H1 (cell line): Measurements from ENCODE around the gene DCUN1D3. TPM values are rescaled to one million over a fixed set of nuclear protein-coding genes. Genes with fewer than 3 reads are reported as not detected.

Experiments
- KDM1A ChIP-seq: fragments of 200-600, 300-600 bp; sonication (generic); IDR thresholded peaks from 2 replicates; pipeline ENCODE4 v1.7.1; 2016; ENCODE audit warnings: mild to moderate bottlenecking, low read length, borderline replicate concordance
- polyA plus RNA-seq, 7 experiments: library from polyadenylated mRNA; depleted of rRNA in 3 of 7; stranded (reverse) in 5 of 7; unstranded in 2 of 7; fragments of >200 nt in 5 of 7; fragments of 200-250 nt in 2 of 7; gene quantifications; 1 replicate in 5 of 7; 2 replicates in 1 of 7; 4 replicates in 1 of 7; pipeline versions ENCODE4 v1.2.1 to v1.2.3, GENCODE V29; 2011 to 2013; ENCODE audit warnings: missing spikeins in 2 of 7, mixed read lengths in 2 of 7
- total RNA-seq: library from RNA; stranded (reverse); fragmentation: NEBNext Ultra II Directional; extraction: Animal tissue kit (Norgen Biotek cat#: 25700); gene quantifications from 2 replicates; pipeline ENCODE4 v1.2.1, GENCODE V29; 2021

Gene DCUN1D3
- total and polyA plus RNA-seq, 2 of the 8 experiments (the other 6 are each of a cell fraction or from before 2014, with no cell fraction given), result 3.5 to 18.2 TPM

DNA sequence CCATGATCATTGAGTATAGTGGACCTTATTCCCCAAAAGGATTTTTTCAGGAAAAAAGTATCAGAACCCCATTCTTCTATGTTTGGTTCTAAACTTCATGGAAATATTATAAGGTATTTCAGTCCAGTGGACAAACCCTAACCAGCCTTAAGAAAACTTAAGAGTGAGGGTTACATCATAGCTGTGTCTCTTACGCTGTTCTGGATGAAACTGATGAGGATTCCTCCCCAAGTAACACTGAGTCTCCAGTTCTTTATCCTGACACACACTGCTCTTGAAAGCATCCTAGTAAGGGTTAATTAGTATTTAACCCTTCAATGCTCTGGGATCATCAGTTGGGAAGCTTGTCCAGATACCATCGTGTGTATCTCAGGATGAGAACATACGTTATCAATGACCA, 5.4 kb upstream of the DCUN1D3 start (continued):
- TF ChIP-seq KDM1A, result no peak
